ENCODE results near the gene KCNQ1. TPM values are rescaled to one million over a fixed set of nuclear protein-coding genes. Genes with fewer than 3 reads are reported as not detected.

Gene KCNQ1
- total and polyA plus RNA-seq, 2 donors (not counting 3 experiments of a cell fraction or from before 2014, with no cell fraction given), result 0.07 to 0.09 TPM

GRCh38 chr11:2877474-2877873 lies 432.7 kb downstream of the KCNQ1 start:
- no peaks in the 10 kb centered on the region for H4K20me1 ChIP-seq (replicated peaks; ENCODE audit: control insufficient read depth, extremely low read depth, insufficient read depth, low read length)
- H3K27me3 ChIP-seq (ENCODE audit: control insufficient read depth in 2 of 2, insufficient read depth in 2 of 2, low read length in 2 of 2), result peaks cover 0 to 2% of the 10 kb centered on the region in 2 experiments
- no peak overlapping the region for H2AFZ ChIP-seq (ENCODE audit: low read depth, low read length)
- H3K27ac ChIP-seq (ENCODE audit: insufficient read depth, low read depth, low read length), result no peak overlapping the region
- FAIRE-seq, result no peak
- dilution Hi-C loops (cut with MboI; ENCODE audit: extremely low pct_ligation_motif_present, low sequenced_read_pairs) (no loop called here), intact Hi-C loops (cut with micrococcal nuclease) (no loop called here)
- H3K9me3 ChIP-seq (replicated peaks; ENCODE audit: control insufficient read depth, insufficient read depth, low read length), result no peaks in the 10 kb centered on the region
- no peak overlapping the region for H3K4me2 ChIP-seq (ENCODE audit: insufficient read depth, low read length)
- no peaks in the 10 kb centered on the region for H3K4me1 ChIP-seq (ENCODE audit: control insufficient read depth, extremely low read depth, insufficient read depth, low read length)
- no peaks in the 10 kb centered on the region for H3K9me1 ChIP-seq (replicated peaks; ENCODE audit: control insufficient read depth, extremely low read depth, insufficient read depth, low read length)
- no peaks in the 10 kb centered on the region for H3K79me2 ChIP-seq (ENCODE audit: control insufficient read depth, insufficient read depth, low read length)
- no peaks in the 10 kb centered on the region for H3K36me3 ChIP-seq (ENCODE audit: control insufficient read depth in 2 of 2, extremely low read depth in 1 of 2, insufficient read depth in 2 of 2, low read length in 2 of 2)
- TF ChIP-seq FOS (IDR thresholded peaks at IDR 0.05; ENCODE audit: borderline replicate concordance, insufficient read depth, low read length), result no peak
- TF ChIP-seq POLR2A (IDR thresholded peaks at IDR 0.05; ENCODE audit: low read depth, low read length), result no peak
- TF ChIP-seq GATA2 (IDR thresholded peaks at IDR 0.05; ENCODE audit: insufficient read depth, insufficient read length, low read depth, low read length), result no peak
- TF ChIP-seq POLR2AphosphoS5 (IDR thresholded peaks at IDR 0.05; ENCODE audit: insufficient read depth, low read depth, low read length), result no peak
- TF ChIP-seq, protein P1, sequence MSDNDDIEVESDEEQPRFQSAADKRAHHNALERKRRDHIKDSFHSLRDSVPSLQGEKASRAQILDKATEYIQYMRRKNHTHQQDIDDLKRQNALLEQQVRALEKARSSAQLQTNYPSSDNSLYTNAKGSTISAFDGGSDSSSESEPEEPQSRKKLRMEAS (IDR thresholded peaks at IDR 0.05; ENCODE audit: insufficient read depth, insufficient read length), result no peak
- no peak for TF ChIP-seq MYC (IDR thresholded peaks at IDR 0.05; ENCODE audit: low read depth, low read length)
- TF ChIP-seq EZH2 (IDR thresholded peaks at IDR 0.05; ENCODE audit: borderline replicate concordance, low read depth, low read length, severe bottlenecking), result no peak
- TF ChIP-seq, protein P2, sequence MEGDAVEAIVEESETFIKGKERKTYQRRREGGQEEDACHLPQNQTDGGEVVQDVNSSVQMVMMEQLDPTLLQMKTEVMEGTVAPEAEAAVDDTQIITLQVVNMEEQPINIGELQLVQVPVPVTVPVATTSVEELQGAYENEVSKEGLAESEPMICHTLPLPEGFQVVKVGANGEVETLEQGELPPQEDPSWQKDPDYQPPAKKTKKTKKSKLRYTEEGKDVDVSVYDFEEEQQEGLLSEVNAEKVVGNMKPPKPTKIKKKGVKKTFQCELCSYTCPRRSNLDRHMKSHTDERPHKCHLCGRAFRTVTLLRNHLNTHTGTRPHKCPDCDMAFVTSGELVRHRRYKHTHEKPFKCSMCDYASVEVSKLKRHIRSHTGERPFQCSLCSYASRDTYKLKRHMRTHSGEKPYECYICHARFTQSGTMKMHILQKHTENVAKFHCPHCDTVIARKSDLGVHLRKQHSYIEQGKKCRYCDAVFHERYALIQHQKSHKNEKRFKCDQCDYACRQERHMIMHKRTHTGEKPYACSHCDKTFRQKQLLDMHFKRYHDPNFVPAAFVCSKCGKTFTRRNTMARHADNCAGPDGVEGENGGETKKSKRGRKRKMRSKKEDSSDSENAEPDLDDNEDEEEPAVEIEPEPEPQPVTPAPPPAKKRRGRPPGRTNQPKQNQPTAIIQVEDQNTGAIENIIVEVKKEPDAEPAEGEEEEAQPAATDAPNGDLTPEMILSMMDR (IDR thresholded peaks at IDR 0.05; ENCODE audit: extremely low read depth in 1 of 2, insufficient read depth in 1 of 2, low read depth in 1 of 2, low read length in 2 of 2), result no peak
- no peak for TF ChIP-seq JUN (IDR thresholded peaks at IDR 0.05; ENCODE audit: borderline replicate concordance, insufficient read depth, insufficient read length, low read depth)
- ChIA-PET CTCF (interaction anchor here (1.4 to 1.6 kb wide), 2 partner anchors 344 to 346 kb away, joined by 4 to 5 read pairs; no protein-coding TSS in a partner anchor), POLR2A (no interaction called here)
- no TSS peak for BruUV-seq (replicated peaks)
- H3K9ac ChIP-seq (replicated peaks; ENCODE audit: extremely low read depth, insufficient read depth, low read length), result no peak overlapping the region
- no peak for DNase-seq (ENCODE audit: low read depth, low spot score)
- no peak overlapping the region for H3K4me3 ChIP-seq (replicated peaks in 1 of 3; ENCODE audit: insufficient read depth in 1 of 3, low read depth in 1 of 3, low read length in 3 of 3)
